H1 (cell line): Measurements from ENCODE around the gene CLIC3. TPM values are rescaled to one million over a fixed set of nuclear protein-coding genes. Genes with fewer than 3 reads are reported as not detected.

Source experiments
- CTCF ChIA-PET: fragments of 300-600 bp; sonication (Branson Sonifier 250); formaldehyde crosslinking; loops from one replicate; lab custom pipeline; 2021; ENCODE audit not compliant: partially characterized antibody; lab: Charles Lee
- POLR2A ChIA-PET: fragments of 300-600 bp; sonication (Branson Sonifier 250); formaldehyde crosslinking; loops from one replicate; lab custom pipeline; 2021; ENCODE audit warnings: inconsistent platforms; ENCODE audit not compliant: partially characterized antibody; lab: Charles Lee
- DNase-seq, 2 experiments: peaks; one replicate each; pipeline versions ENCODE4 v3.0.0 to v3.0.0-alpha.2; 2010 to 2022; ENCODE audit warnings: low spot score in 2 of 2, low read depth in 1 of 2, mixed read lengths in 1 of 2
- FAIRE-seq: peaks from 2 replicates; lab custom pipeline; 2011; peaks lifted over from hg19 to GRCh38; lab: Jason Lieb, UNC
- H2AFZ ChIP-seq: 2 replicates; pipeline ENCODE4 v1.8.1; 2012; ENCODE audit warnings: low read length, inconsistent platforms
- H2AK5ac ChIP-seq: 2 replicates; pipeline ENCODE4 v1.6.1; 2013; ENCODE audit warnings: low read depth, low read length
- H2BK120ac ChIP-seq: replicated peaks from 2 replicates; pipeline ENCODE3; 2013; ENCODE audit warnings: low read depth, low read length, inconsistent platforms
- H2BK12ac ChIP-seq: 2 replicates; pipeline ENCODE4 v1.6.1; 2013; ENCODE audit warnings: low read depth, low read length
- H2BK15ac ChIP-seq: 2 replicates; pipeline ENCODE4 v1.6.1; 2013; ENCODE audit warnings: low read length
- H2BK20ac ChIP-seq: 2 replicates; pipeline ENCODE4 v1.6.1; 2013; ENCODE audit warnings: low read length
- H2BK5ac ChIP-seq: 2 replicates; pipeline ENCODE4 v1.6.1; 2013; ENCODE audit warnings: low read depth, low read length
- H3K14ac ChIP-seq: 2 replicates; pipeline ENCODE4 v1.6.1; 2013; ENCODE audit warnings: inconsistent platforms; ENCODE audit not compliant: insufficient read length
- H3K18ac ChIP-seq: 2 replicates; pipeline ENCODE4 v1.6.1; 2013; ENCODE audit warnings: low read length; ENCODE audit errors: extremely low read depth
- H3K23ac ChIP-seq: 2 replicates; pipeline ENCODE4 v1.6.1; 2013; ENCODE audit warnings: inconsistent platforms; ENCODE audit not compliant: insufficient read length
- H3K23me2 ChIP-seq: 2 replicates; pipeline ENCODE4 v1.6.1; 2013; ENCODE audit warnings: low read depth, low read length
- H3K27ac ChIP-seq: 2 replicates; pipeline ENCODE4 v1.6.1; 2011; ENCODE audit warnings: low read depth, low read length, inconsistent platforms
- H3K27me3 ChIP-seq, 4 experiments: replicated peaks in 1 of 4; 1 replicate in 1 of 4; 2 replicates in 3 of 4; pipeline versions ENCODE4 v1.6.1 to v1.8.1; 2011 to 2013; ENCODE audit warnings: low read length in 3 of 4, mild to moderate bottlenecking in 3 of 4, inconsistent platforms in 2 of 4, mixed read lengths in 2 of 4, moderate library complexity in 1 of 4; ENCODE audit not compliant: control insufficient read depth in 3 of 4, insufficient read depth in 3 of 4; ENCODE audit errors: extremely low read depth in 1 of 4
- H3K36me3 ChIP-seq, 4 experiments: 2 replicates each; pipeline versions ENCODE4 v1.6.1 to v1.8.1; 2011 to 2013; ENCODE audit warnings: mild to moderate bottlenecking in 4 of 4, low read length in 3 of 4, moderate library complexity in 2 of 4, control low read depth in 1 of 4, inconsistent platforms in 1 of 4; ENCODE audit not compliant: insufficient read depth in 4 of 4, control insufficient read depth in 2 of 4
- H3K4ac ChIP-seq: replicated peaks from 2 replicates; pipeline ENCODE3; 2013; ENCODE audit warnings: low read length, low read depth, mixed read lengths, inconsistent platforms; ENCODE audit not compliant: insufficient read length
- H3K4me1 ChIP-seq, 4 experiments: replicated peaks in 1 of 4; 1 replicate in 1 of 4; 2 replicates in 3 of 4; pipeline versions ENCODE4 v1.6.1 to v1.8.1; 2011 to 2013; ENCODE audit warnings: low read length in 3 of 4, inconsistent platforms in 2 of 4, mixed read lengths in 1 of 4; ENCODE audit not compliant: insufficient read depth in 4 of 4, control insufficient read depth in 3 of 4
- H3K4me2 ChIP-seq, 2 experiments: 2 replicates each; pipeline versions ENCODE4 v1.6.1 to v1.8.1; 2011 to 2013; ENCODE audit warnings: low read depth in 2 of 2, low read length in 2 of 2, control low read depth in 1 of 2, inconsistent platforms in 1 of 2, mild to moderate bottlenecking in 1 of 2; ENCODE audit not compliant: insufficient read depth in 1 of 2
- H3K4me3 ChIP-seq, 4 experiments: fragments of 200-600, 300-600 bp in 1 of 4; sonication (generic), shearing (Covaris generic), sonication (Bioruptor Twin) in 1 of 4; 2 replicates each; pipeline versions ENCODE4 v1.5.1 to v1.8.1; 2011 to 2016; ENCODE audit warnings: low read length in 4 of 4, low read depth in 3 of 4, control low read depth in 2 of 4, inconsistent platforms in 2 of 4, mild to moderate bottlenecking in 2 of 4, mixed read lengths in 1 of 4, moderate library complexity in 1 of 4; ENCODE audit not compliant: insufficient read depth in 2 of 4; ENCODE audit errors: extremely low read depth in 1 of 4
- H3K56ac ChIP-seq: replicated peaks from 2 replicates; pipeline ENCODE3; 2013; ENCODE audit warnings: low read depth, mild to moderate bottlenecking, mixed read lengths, low read length, inconsistent platforms; ENCODE audit not compliant: insufficient read length
- H3K79me1 ChIP-seq: 2 replicates; pipeline ENCODE4 v1.6.1; 2013; ENCODE audit warnings: low read depth, low read length, control low read depth
- H3K79me2 ChIP-seq, 2 experiments: 2 replicates each; pipeline versions ENCODE4 v1.6.1 to v1.8.1; 2012 to 2013; ENCODE audit warnings: low read length in 2 of 2, mild to moderate bottlenecking in 2 of 2, inconsistent platforms in 1 of 2; ENCODE audit not compliant: insufficient read depth in 2 of 2, control insufficient read depth in 1 of 2
- H3K9ac ChIP-seq, 4 experiments: replicated peaks in 1 of 4; 1 replicate in 1 of 4; 2 replicates in 3 of 4; pipeline versions ENCODE4 v1.6.1 to v1.8.1; 2011 to 2013; ENCODE audit warnings: low read depth in 3 of 4, low read length in 3 of 4, control low read depth in 2 of 4, mild to moderate bottlenecking in 2 of 4, moderate library complexity in 2 of 4, inconsistent platforms in 1 of 4; ENCODE audit errors: extremely low read depth in 1 of 4
- H3K9me3 ChIP-seq, 2 experiments: 2 replicates each; pipeline versions ENCODE4 v1.6.1 to v1.8.1; 2012 to 2013; ENCODE audit warnings: mild to moderate bottlenecking in 2 of 2, moderate library complexity in 2 of 2, control low read depth in 1 of 2, inconsistent platforms in 1 of 2, low read depth in 1 of 2, low read length in 1 of 2, mixed read lengths in 1 of 2; ENCODE audit not compliant: insufficient read depth in 2 of 2
- H4K20me1 ChIP-seq, 2 experiments: replicated peaks in 1 of 2; 2 replicates each; pipeline versions ENCODE3 to v1.8.1; 2011 to 2013; ENCODE audit warnings: inconsistent platforms in 2 of 2, low read length in 2 of 2, mild to moderate bottlenecking in 1 of 2; ENCODE audit not compliant: insufficient read depth in 2 of 2, control insufficient read depth in 1 of 2
- H4K5ac ChIP-seq: 2 replicates; pipeline ENCODE4 v1.6.1; 2013; ENCODE audit warnings: low read length, low read depth, mixed read lengths, inconsistent platforms; ENCODE audit not compliant: insufficient read length
- H4K8ac ChIP-seq: 2 replicates; pipeline ENCODE4 v1.8.0; 2013; ENCODE audit warnings: mild to moderate bottlenecking, moderate library complexity, low read length, inconsistent platforms; ENCODE audit not compliant: insufficient read depth; ENCODE audit errors: extremely low read depth
- H4K91ac ChIP-seq: replicated peaks from 2 replicates; pipeline ENCODE3; 2013; ENCODE audit warnings: low read length, mixed read lengths, inconsistent platforms; ENCODE audit not compliant: insufficient read length
- ASH2L ChIP-seq: fragments of 200-600, 300-600 bp; sonication (generic); IDR thresholded peaks from one replicate; pipeline ENCODE4 v1.7.1; 2017; ENCODE audit warnings: low read length
- CBX8 ChIP-seq: fragments of 300-800, 300-1000 bp; sonication (generic); IDR thresholded peaks from 2 replicates; pipeline ENCODE4 v1.7.1; 2016; ENCODE audit warnings: low read depth, low read length, borderline replicate concordance
- JUN ChIP-seq: IDR thresholded peaks from 2 replicates; pipeline ENCODE4 v1.6.1; 2011; ENCODE audit warnings: low read depth, mild to moderate bottlenecking, improper control_type of control experiment, low read length
- KDM4A ChIP-seq: IDR thresholded peaks from one replicate; pipeline ENCODE4 v1.7.1; 2012; ENCODE audit warnings: low read depth, mild to moderate bottlenecking, moderate library complexity, low read length, inconsistent platforms; ENCODE audit not compliant: severe bottlenecking
- MAFK ChIP-seq: IDR thresholded peaks from 2 replicates; pipeline ENCODE4 v1.6.1; 2012; ENCODE audit warnings: low read depth, mild to moderate bottlenecking, improper control_type of control experiment, low read length
- NANOG ChIP-seq: IDR thresholded peaks from 2 replicates; pipeline ENCODE4 v1.6.1; 2011; ENCODE audit warnings: low read length, low read depth, mild to moderate bottlenecking, inconsistent platforms; ENCODE audit not compliant: insufficient read depth, poor library complexity, severe bottlenecking
- TAF7 ChIP-seq: optimal IDR thresholded peaks from 2 replicates; pipeline ENCODE3; 2011; ENCODE audit warnings: low read depth, mild to moderate bottlenecking, inconsistent platforms, low read length, moderate library complexity, borderline replicate concordance
- TCF12 ChIP-seq: IDR thresholded peaks from 2 replicates; pipeline ENCODE4 v1.6.1; 2011; ENCODE audit warnings: low read depth, mild to moderate bottlenecking, low read length
- WGBS, 2 experiments: shearing (Covaris generic) in 1 of 2; methylation state at CpG; one replicate each; pipeline versions ENCODE4 v1.1.6 to v1.1.7; 2013 to 2015; ENCODE audit warnings: low lambda C conversion rate in 2 of 2, mixed read lengths in 2 of 2, inconsistent platforms in 1 of 2, low coverage in 1 of 2, missing lambda C conversion rate in 1 of 2; ENCODE audit not compliant: insufficient replicate concordance in 2 of 2, insufficient coverage in 1 of 2, insufficient read length in 1 of 2; ENCODE audit errors: extremely low coverage in 1 of 2, missing lambda C conversion rate in 1 of 2; 5-methylcytosine and 5-hydroxymethylcytosine counted together
- polyA plus RNA-seq, 7 experiments: library from polyadenylated mRNA; depleted of rRNA in 3 of 7; stranded (reverse) in 5 of 7; unstranded in 2 of 7; fragments of >200 nt in 5 of 7; fragments of 200-250 nt in 2 of 7; gene quantifications; 1 replicate in 5 of 7; 2 replicates in 1 of 7; 4 replicates in 1 of 7; pipeline versions ENCODE4 v1.2.1 to v1.2.3, GENCODE V29; 2011 to 2013; ENCODE audit warnings: missing spikeins in 2 of 7, mixed read lengths in 2 of 7
- total RNA-seq: library from RNA; stranded (reverse); fragmentation: NEBNext Ultra II Directional; extraction: Animal tissue kit (Norgen Biotek cat#: 25700); gene quantifications from 2 replicates; pipeline ENCODE4 v1.2.1, GENCODE V29; 2021
- TF ChIP-seq, protein P1 (sequence below): IDR thresholded peaks from 2 replicates; pipeline ENCODE4 v1.6.1; 2011; ENCODE audit warnings: low read depth, mild to moderate bottlenecking, low read length; ENCODE audit not compliant: insufficient read depth

Gene CLIC3
- total and polyA plus RNA-seq, 2 of the 8 experiments (the other 6 are each of a cell fraction or from before 2014, with no cell fraction given): 0.12 TPM; not detected in 1

DNA sequence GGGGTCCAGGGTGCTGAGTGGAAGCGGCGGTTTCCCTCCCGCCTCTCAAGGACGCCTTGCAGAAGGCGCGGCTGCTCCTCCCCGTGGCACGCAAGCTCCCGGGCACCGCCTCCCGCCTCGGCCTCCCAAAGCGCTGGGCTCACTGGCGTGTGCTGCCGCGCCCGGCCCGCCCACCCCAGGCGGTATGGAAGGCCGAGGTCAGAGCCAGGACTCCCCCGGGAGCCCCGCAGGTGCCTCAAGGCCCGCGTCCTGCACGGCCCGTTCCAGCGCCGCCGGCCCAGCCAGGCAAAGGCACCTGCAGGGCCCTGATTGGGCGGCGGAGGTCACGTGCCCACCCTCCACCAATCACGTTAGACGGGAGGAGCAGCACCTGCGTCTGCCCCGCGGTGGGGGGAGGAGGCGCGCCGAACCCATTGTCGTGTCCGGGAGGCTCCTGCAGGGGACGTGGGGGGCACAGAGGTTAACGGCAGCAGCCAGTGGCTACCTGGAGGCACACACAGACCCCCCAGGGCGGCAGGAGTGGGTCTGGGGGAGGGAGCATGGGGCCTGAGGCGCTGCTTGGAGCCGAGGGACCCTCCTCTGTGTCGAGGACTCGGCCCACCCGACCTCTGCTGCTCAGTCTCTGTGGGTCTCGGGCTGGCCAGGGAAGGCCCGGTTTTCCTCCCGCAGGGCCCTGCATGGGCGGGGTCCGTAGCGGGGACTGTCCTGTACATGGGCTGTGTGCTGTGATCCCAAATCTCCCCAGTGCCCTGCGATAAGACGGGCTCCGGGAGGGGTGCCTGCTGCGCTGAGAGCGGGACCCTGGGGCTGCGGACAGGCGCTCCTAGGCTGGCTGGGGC, 46.3 kb downstream of the CLIC3 start:
- ChIA-PET CTCF (interaction anchor here (3.1 to 3.2 kb wide), 2 partner anchors 26 to 41 kb away, joined by 19 to 31 read pairs; partner anchors contain the start of gene PAXX), POLR2A (interaction anchor here (0.7 to 1.3 kb wide), 2 partner anchors 43 to 74 kb away, joined by 3 read pairs; no protein-coding TSS in a partner anchor)
- H4K5ac ChIP-seq: peak overlapping the region; percentile 80
- no peaks in the 10 kb centered on the region for H3K9me3 ChIP-seq
- H4K8ac ChIP-seq: peak overlapping the region; percentile 90
- H2AFZ ChIP-seq: no peak overlapping the region
- 0 out of 2 replicates have a peak overlapping the region, but pooled peaks have one; percentile 71 for H2BK12ac ChIP-seq
- peaks cover 3% of the 10 kb centered on the region; the same call in 1 of the 2 replicates for H3K23me2 ChIP-seq
- H4K91ac ChIP-seq: peak overlapping the region; percentile 89
- WGBS, 2 experiments: 19% methylated on average over 27 of the region's 63 CpGs; no CpG with 5 or more reads in 1 of the 2 experiments
- H3K36me3 ChIP-seq: no peaks in the 10 kb centered on the region
- H3K23ac ChIP-seq: no peak overlapping the region
- no peaks in the 10 kb centered on the region for H3K79me2 ChIP-seq
- peak overlapping the region; percentile 69 for H3K56ac ChIP-seq
- DNase-seq: peak; percentile 84 to 99
- FAIRE-seq: no peak
- H3K14ac ChIP-seq: no peak overlapping the region
- H2BK15ac ChIP-seq: peak overlapping the region; percentile 88; the same call in 1 of the 2 replicates
- peak overlapping the region; percentile 93; the same call in 1 of the 2 replicates for H2BK5ac ChIP-seq
- peak overlapping the region; percentile 97 for H3K18ac ChIP-seq
- H3K79me1 ChIP-seq: no peaks in the 10 kb centered on the region
- peaks cover 0 to 16% (median 11%) of the 10 kb centered on the region in 4 experiments; a peak in 5 of 7 replicates for H3K4me1 ChIP-seq
- H2BK20ac ChIP-seq: no peak overlapping the region
- peak overlapping the region; percentile 87 for H2BK120ac ChIP-seq
- H3K4ac ChIP-seq: peak overlapping the region; percentile 78
- H4K20me1 ChIP-seq: no peaks in the 10 kb centered on the region
- H3K4me2 ChIP-seq: peak overlapping the region; percentile 35 to 86
- no peaks in the 10 kb centered on the region for H3K27me3 ChIP-seq
- H3K27ac ChIP-seq: peak overlapping the region; percentile 20; the same call in 1 of the 2 replicates
- 0 out of 2 replicates have a peak overlapping the region, but pooled peaks have one; percentile 42 for H2AK5ac ChIP-seq
- peak overlapping the region in 3 of 4 experiments; percentile 38 to 56 (median 47); a peak in 5 of 7 replicates for H3K9ac ChIP-seq
- peak overlapping the region; percentile 36 to 55 (median 49) for H3K4me3 ChIP-seq
- TF ChIP-seq CBX8: no peak
- TF ChIP-seq NANOG: no peak
- TF ChIP-seq JUN: no peak
- no peak for TF ChIP-seq ASH2L
- peak; percentile 42 for TF ChIP-seq KDM4A
- TF ChIP-seq TCF12: 0 out of 2 replicates have a peak, but pooled peaks have one; percentile 6
- no peak for TF ChIP-seq MAFK
- no peak for TF ChIP-seq TAF7
- TF ChIP-seq, protein P1, sequence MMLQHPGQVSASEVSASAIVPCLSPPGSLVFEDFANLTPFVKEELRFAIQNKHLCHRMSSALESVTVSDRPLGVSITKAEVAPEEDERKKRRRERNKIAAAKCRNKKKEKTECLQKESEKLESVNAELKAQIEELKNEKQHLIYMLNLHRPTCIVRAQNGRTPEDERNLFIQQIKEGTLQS: peak; percentile 94
